ENCODE data around the gene HINT2. TPM values are rescaled to one million over a fixed set of nuclear protein-coding genes. Genes with fewer than 3 reads are reported as not detected.

HINT2 gene
- total and polyA plus RNA-seq, 4 donors = 19.9 to 112 (median 58.8) TPM

DNA sequence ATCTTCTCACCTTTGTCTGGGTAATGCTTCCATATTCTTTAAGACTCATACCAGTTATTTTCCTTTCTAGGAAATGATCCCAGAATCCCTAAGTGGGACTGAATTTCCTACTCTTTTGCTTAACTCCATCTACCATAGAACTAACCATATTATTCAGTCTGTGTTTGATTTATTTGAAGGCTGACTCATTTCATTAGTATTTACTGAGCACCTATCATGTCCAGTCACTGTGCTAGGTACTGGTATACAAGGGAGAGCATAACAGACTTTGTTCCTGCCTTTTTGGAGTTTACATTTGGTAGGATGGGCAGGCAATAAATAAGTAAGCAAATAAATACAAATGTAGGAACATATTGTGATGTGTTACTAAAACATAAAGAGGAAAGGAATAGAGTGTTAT lies 19.1 kb downstream of the HINT2 start:
- no peak overlapping the region for H3K4me3 ChIP-seq
- H3K9ac ChIP-seq (ENCODE audit: insufficient read depth in 1 of 2, low read length in 2 of 2) = no peak overlapping the region
- no peaks in the 10 kb centered on the region for H3K27me3 ChIP-seq (ENCODE audit: control insufficient read depth in 3 of 3, insufficient read depth in 3 of 3, low read length in 2 of 3)
- H3K4me1 ChIP-seq (ENCODE audit: control insufficient read depth in 5 of 5, insufficient read depth in 5 of 5, low read length in 5 of 5) = peaks cover 0 to 29% (median 11%) of the 10 kb centered on the region in 5 donors
- ATAC-seq (ENCODE audit: insufficient read depth, low FRiP score) = no peak
- no peak for DNase-seq
- no peaks in the 10 kb centered on the region for H3K9me3 ChIP-seq (ENCODE audit: control insufficient read depth in 4 of 4, insufficient read depth in 3 of 4, low read length in 3 of 4)
- peaks cover 0 to 17% (median 10%) of the 10 kb centered on the region in 4 donors for H3K36me3 ChIP-seq (ENCODE audit: control insufficient read depth in 4 of 4, insufficient read depth in 4 of 4, low read length in 4 of 4)
- TF ChIP-seq, protein P1, sequence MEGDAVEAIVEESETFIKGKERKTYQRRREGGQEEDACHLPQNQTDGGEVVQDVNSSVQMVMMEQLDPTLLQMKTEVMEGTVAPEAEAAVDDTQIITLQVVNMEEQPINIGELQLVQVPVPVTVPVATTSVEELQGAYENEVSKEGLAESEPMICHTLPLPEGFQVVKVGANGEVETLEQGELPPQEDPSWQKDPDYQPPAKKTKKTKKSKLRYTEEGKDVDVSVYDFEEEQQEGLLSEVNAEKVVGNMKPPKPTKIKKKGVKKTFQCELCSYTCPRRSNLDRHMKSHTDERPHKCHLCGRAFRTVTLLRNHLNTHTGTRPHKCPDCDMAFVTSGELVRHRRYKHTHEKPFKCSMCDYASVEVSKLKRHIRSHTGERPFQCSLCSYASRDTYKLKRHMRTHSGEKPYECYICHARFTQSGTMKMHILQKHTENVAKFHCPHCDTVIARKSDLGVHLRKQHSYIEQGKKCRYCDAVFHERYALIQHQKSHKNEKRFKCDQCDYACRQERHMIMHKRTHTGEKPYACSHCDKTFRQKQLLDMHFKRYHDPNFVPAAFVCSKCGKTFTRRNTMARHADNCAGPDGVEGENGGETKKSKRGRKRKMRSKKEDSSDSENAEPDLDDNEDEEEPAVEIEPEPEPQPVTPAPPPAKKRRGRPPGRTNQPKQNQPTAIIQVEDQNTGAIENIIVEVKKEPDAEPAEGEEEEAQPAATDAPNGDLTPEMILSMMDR (IDR thresholded peaks at IDR 0.05; ENCODE audit: control extremely low read depth, extremely low read depth) = no peak
- no peak overlapping the region for H3K27ac ChIP-seq (ENCODE audit: low read depth in 1 of 2, low read length in 1 of 2)

DNA sequence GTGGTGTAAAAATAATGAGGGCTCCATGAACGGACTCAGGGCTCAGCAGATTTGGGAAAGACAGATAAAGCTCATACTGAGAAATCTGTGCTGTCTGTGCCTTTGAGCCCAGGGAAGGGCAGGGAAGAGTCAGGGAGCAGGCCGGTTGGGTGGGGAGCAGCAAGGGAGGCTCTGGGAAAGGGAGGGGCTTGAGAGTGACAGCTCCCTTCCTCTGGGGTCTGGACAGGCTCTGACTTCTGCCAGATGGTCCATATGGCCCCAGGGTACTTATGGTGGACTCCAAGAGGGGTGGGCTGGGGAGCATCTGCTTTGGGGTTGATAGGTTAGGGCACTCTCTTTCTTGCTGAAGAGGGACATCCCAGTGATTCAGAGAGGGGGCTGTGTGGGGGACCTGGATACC lies 21.4 kb downstream of the HINT2 start:
- no peak overlapping the region for H3K4me3 ChIP-seq
- 63 to 87% methylated on average over 2 of the region's 2 CpGs for WGBS, 2 donors
- TF ChIP-seq, protein P1 (IDR thresholded peaks at IDR 0.05; ENCODE audit: control extremely low read depth, extremely low read depth) = no peak
- H3K27me3 ChIP-seq (ENCODE audit: control insufficient read depth in 3 of 3, insufficient read depth in 3 of 3, low read length in 2 of 3) = no peaks in the 10 kb centered on the region
- H3K27ac ChIP-seq (ENCODE audit: low read depth in 1 of 2, low read length in 1 of 2) = peak overlapping the region in 1 of 2 donors; percentile 32
- H3K36me3 ChIP-seq (ENCODE audit: control insufficient read depth in 4 of 4, insufficient read depth in 4 of 4, low read length in 4 of 4) = no peaks in the 10 kb centered on the region
- no peak for DNase-seq
- H3K4me1 ChIP-seq (ENCODE audit: control insufficient read depth in 5 of 5, insufficient read depth in 5 of 5, low read length in 5 of 5) = peaks cover 0 to 34% (median 14%) of the 10 kb centered on the region in 5 donors
- no peak for ATAC-seq (ENCODE audit: insufficient read depth, low FRiP score)
- H3K9ac ChIP-seq (ENCODE audit: insufficient read depth in 1 of 2, low read length in 2 of 2) = peak overlapping the region in 1 of 2 donors; percentile 71
- no peaks in the 10 kb centered on the region for H3K9me3 ChIP-seq (ENCODE audit: control insufficient read depth in 4 of 4, insufficient read depth in 3 of 4, low read length in 3 of 4)

DNA sequence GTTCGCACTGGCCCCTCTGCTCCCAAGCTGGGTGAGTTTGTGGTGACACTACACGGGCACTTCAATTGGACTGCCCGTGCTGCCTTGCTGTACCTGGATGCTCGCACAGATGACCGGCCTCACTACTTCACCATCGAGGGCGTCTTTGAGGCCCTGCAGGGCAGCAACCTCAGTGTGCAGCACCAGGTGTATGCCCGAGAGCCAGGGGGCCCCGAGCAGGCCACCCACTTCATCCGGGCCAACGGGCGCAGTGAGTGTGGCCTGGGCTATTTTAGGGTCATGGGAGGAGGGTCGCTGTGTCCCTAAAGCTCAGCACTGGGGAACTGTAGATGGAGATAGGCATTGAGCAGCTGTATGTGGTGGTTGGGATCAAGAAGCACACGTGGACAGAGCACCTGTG lies 22.0 kb downstream of the HINT2 start:
- ATAC-seq (ENCODE audit: insufficient read depth, low FRiP score) = no peak
- TF ChIP-seq, protein P1 (IDR thresholded peaks at IDR 0.05; ENCODE audit: control extremely low read depth, extremely low read depth) = no peak
- H3K9ac ChIP-seq (ENCODE audit: insufficient read depth in 1 of 2, low read length in 2 of 2) = peak overlapping the region in 1 of 2 donors; percentile 71
- H3K27ac ChIP-seq (ENCODE audit: low read depth in 1 of 2, low read length in 1 of 2) = no peak overlapping the region
- H3K4me1 ChIP-seq (ENCODE audit: control insufficient read depth in 5 of 5, insufficient read depth in 5 of 5, low read length in 5 of 5) = peaks cover 0 to 34% (median 14%) of the 10 kb centered on the region in 5 donors
- H3K4me3 ChIP-seq = no peak overlapping the region
- no peaks in the 10 kb centered on the region for H3K36me3 ChIP-seq (ENCODE audit: control insufficient read depth in 4 of 4, insufficient read depth in 4 of 4, low read length in 4 of 4)
- H3K9me3 ChIP-seq (ENCODE audit: control insufficient read depth in 4 of 4, insufficient read depth in 3 of 4, low read length in 3 of 4) = no peaks in the 10 kb centered on the region
- 93 to 96% methylated on average over 14 of the region's 14 CpGs for WGBS, 2 donors
- DNase-seq = no peak
- H3K27me3 ChIP-seq (ENCODE audit: control insufficient read depth in 3 of 3, insufficient read depth in 3 of 3, low read length in 2 of 3) = no peaks in the 10 kb centered on the region
